AG08396 (cell line): ENCODE measurements around the gene RNF222.
"Not testable (repeated sequence)": the region's sequence is repeated elsewhere in the genome, so short reads cannot be mapped to it uniquely, and the experiment has no call there.

Source experiments
- DNase-seq: peaks from one replicate; pipeline ENCODE4 v3.0.0; 2012; ENCODE audit warnings: low spot score, mixed read lengths

The RNF222 gene

GRCh38 chr17:8378117-8378516 is 19.5 kb downstream of the RNF222 start:
- DNase-seq = not testable (repeated sequence)

- no peak for DNase-seq
Observed at GRCh38 chr17:8377422-8377821, 20.2 kb downstream of the RNF222 start.

GRCh38 chr17:8376271-8377067 is 21.2 kb downstream of the RNF222 start, which contains the start of gene KRABD2:
Gene KRABD2, minus strand, starts transcription at chr17:8376704.
- DNase-seq = peak; percentile 96

GRCh38 chr17:8375738-8376259 is 21.8 kb downstream of the RNF222 start:
- DNase-seq = peak; percentile 33

- DNase-seq = not testable (repeated sequence)
Observed at GRCh38 chr17:8373856-8374255, 23.8 kb downstream of the RNF222 start.

- DNase-seq = no peak
Observed at GRCh38 chr17:8372422-8372821, 25.2 kb downstream of the RNF222 start.

DNA sequence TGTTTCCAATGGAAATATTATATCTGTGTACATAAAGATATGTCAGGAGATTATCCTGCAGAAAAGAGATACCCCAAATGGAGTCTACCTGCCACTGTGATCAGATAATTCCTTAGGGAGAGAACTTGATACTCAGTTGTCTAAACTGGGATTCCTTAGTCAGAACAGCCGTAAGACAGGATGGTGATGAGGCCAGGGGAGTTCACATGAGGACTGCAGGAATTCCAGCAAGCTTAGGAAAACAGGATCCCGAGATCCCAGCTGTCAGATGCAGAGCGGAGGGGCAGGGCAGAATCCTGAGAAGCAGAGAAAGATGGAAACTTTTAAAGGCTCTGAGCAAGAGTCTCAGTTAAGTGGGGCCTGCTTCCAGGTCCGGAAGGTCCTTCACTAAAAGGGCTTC is 25.8 kb downstream of the RNF222 start:
- no peak for DNase-seq

GRCh38 chr17:8369944-8370343 is 27.7 kb downstream of the RNF222 start:
- DNase-seq = no peak

- DNase-seq = no peak
Observed at GRCh38 chr17:8368193-8368592, 29.4 kb downstream of the RNF222 start.

DNA sequence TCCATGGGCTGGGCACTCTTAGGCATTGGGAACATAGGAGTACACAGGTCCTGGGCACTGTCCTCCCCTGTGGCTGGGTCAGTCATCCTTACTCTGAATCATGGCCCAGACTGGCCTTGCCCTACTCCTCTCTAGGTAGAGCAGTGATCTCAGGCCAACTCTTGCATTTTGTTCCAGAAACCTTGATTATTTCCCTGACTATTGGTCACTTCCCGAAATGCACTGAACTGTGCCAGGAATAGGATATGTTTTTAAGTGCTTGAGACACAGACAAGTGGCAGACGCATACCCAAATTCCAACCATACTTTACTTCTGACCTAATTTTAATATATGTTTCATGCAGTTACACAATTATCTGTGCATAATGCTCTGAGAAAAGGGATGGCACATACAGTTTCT is 31.4 kb downstream of the RNF222 start:
- peak; percentile 38 for DNase-seq

DNA sequence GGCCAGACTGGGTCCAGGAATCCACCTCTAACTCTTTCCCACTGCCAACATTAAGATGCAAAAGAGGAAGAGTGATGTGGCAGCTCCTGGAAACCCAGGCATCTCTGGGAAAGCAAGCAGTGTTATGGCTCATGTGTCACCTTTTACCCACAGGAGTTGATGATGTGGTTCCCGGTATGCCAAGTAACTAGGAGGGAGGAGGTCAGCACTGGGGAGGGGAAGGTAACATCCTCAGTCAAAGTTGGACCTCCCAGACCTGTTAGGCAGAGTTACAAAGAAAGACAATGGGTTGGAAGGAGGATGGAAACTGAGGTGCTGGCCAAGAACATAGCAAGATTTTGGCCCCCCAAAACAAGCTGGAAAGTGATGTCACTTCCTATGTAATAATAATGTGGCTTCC is 32.5 kb downstream of the RNF222 start:
- no peak for DNase-seq

GRCh38 chr17:8362651-8363332 is 34.8 kb downstream of the RNF222 start:
- peak; percentile 36 for DNase-seq

- no peak for DNase-seq
Observed at GRCh38 chr17:8360751-8361150, 36.9 kb downstream of the RNF222 start.

- no peak for DNase-seq
Observed at GRCh38 chr17:8360260-8360659, 37.4 kb downstream of the RNF222 start.

DNA sequence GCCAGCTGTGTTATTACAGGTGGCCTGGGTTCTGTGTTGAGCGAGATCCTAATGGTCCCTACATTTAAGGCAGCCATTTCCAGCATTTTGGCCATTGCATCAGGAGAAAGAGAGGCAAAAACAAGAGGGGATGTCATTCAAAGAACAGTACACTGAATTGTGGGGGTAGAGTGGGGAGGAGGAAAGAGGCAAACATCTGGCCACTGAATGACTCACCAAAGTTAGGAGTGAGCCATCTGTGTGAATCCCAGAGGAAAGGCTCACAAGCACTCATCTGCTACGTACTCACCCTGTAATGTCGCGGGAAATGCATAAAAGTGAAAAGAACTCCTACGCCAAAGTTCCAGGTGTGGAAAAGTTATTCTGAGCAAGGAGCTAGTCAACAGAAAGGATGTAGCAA is 37.9 kb downstream of the RNF222 start:
- peak; percentile 66 for DNase-seq

- no peak for DNase-seq
Observed at GRCh38 chr17:8357910-8358309, 39.7 kb downstream of the RNF222 start.

DNA sequence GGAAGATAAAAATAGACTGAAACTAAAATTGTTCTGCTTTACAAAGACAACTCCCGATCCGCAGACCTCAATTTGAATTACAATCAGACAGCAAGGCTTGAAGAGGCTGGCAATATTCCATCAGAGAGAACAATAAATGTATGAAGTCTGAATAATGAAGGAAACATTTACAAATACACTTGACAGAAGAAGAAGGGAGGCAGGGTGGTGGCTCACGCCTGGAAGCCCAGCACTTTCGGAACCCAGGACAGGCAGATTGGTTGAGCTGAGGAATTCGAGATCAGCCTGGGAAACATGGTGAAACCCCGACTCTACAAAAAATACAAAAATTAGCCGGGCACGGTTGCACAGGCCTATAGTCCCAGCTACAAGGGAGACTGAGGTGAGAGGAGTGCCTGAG is 43.4 kb downstream of the RNF222 start:
- no peak for DNase-seq

GRCh38 chr17:8353736-8354135 is 43.9 kb downstream of the RNF222 start:
- no peak for DNase-seq

GRCh38 chr17:8350339-8350738 is 47.3 kb downstream of the RNF222 start:
- DNase-seq = no peak

DNA sequence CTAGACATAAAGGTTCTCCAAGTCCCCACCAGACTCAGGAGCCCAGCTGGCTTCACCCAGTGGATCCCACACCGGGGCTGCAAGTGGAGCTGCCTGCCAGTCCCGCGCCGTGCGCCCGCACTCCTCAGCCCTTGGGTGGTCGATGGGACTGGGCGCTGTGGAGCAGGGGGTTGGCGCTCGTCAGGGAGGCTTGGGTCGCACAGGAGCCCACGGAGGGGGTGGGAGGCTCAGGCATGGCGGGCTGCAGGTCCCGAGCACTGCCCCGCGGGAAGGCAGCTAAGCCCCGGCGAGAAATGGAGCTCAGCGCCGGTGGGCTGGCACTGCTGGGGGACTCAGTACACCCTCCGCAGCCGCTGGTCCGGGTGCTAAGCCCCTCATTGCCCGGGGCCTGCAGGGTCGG is 50.6 kb downstream of the RNF222 start:
- DNase-seq = not testable (repeated sequence)

GRCh38 chr17:8345951-8346665 is 51.5 kb downstream of the RNF222 start:
- no peak for DNase-seq

GRCh38 chr17:8345052-8345690 is 52.5 kb downstream of the RNF222 start:
- DNase-seq = no peak
